Activated T-helper 17 cell treated with anti-CD3 and anti-CD28 coated beads, Interleukin-2, amount 50 U/mL, for 72 hours (primary cell): ENCODE results near the gene TNRC6C. TPM values are rescaled to one million over a fixed set of nuclear protein-coding genes. Genes with fewer than 3 reads are reported as not detected.
"Not testable (repeated sequence)": the region's sequence is repeated elsewhere in the genome, so short reads cannot be mapped to it uniquely, and the experiment has no call there.

ENCODE experiments used
- ATAC-seq: fragments of 150-1000 bp; cut with Tn5 transposase; replicated peaks from 2 replicates; pipeline ENCODE4 v1.10.0; 2021; ENCODE audit warnings: mild to moderate bottlenecking, moderate library complexity
- H3K27ac Mint-ChIP-seq: one replicate; pipeline ENCODE4 v1.8.0; 2022; ENCODE audit warnings: mixed read lengths
- H3K27me3 Mint-ChIP-seq: one replicate; pipeline ENCODE4 v1.8.0; 2022; ENCODE audit warnings: mixed read lengths
- H3K36me3 Mint-ChIP-seq: one replicate; pipeline ENCODE4 v1.8.0; 2022; ENCODE audit warnings: low read depth, mild to moderate bottlenecking, mixed read lengths
- H3K4me1 Mint-ChIP-seq: one replicate; pipeline ENCODE4 v1.8.0; 2022; ENCODE audit warnings: mixed read lengths
- H3K4me3 Mint-ChIP-seq: one replicate; pipeline ENCODE4 v1.8.0; 2022; ENCODE audit warnings: mild to moderate bottlenecking, mixed read lengths
- H3K9me3 Mint-ChIP-seq: one replicate; pipeline ENCODE4 v1.8.0; 2022; ENCODE audit warnings: mixed read lengths
- total RNA-seq, 2 donors: library from RNA; stranded (reverse); gene quantifications; one replicate each; pipeline ENCODE4 v1.2.3, GENCODE V29; 2022

TNRC6C gene
- total RNA-seq, 2 donors from 2014 or later: 15.6 to 19.1 TPM

- Mint-ChIP-seq H3K27me3 (no peaks in the 10 kb centered on the region), H3K9me3 (no peaks in the 10 kb centered on the region), H3K4me1 (peaks cover 11% of the 10 kb centered on the region), H3K27ac (peak overlapping the region; percentile 44), H3K36me3 (no peaks in the 10 kb centered on the region), H3K4me3 (no peak overlapping the region)
- ATAC-seq: no peak
These were observed 30.6 kb upstream of the TNRC6C start for GRCh38 chr17:77927777-77928518.

- peaks cover 3% of the 10 kb centered on the region for H3K27me3 Mint-ChIP-seq
- no peak for ATAC-seq
- no peak overlapping the region for H3K27ac Mint-ChIP-seq
- peaks cover 11% of the 10 kb centered on the region for H3K4me1 Mint-ChIP-seq
- H3K4me3 Mint-ChIP-seq: no peak overlapping the region
- H3K9me3 Mint-ChIP-seq: no peaks in the 10 kb centered on the region
- H3K36me3 Mint-ChIP-seq: no peaks in the 10 kb centered on the region
These were observed 29.9 kb upstream of the TNRC6C start for GRCh38 chr17:77928519-77929179.

GRCh38 chr17:77929180-77929564, 29.3 kb upstream of the TNRC6C start:
- Mint-ChIP-seq H3K27ac (peak overlapping the region; percentile 16), H3K27me3 (peaks cover 3% of the 10 kb centered on the region), H3K36me3 (no peaks in the 10 kb centered on the region), H3K4me3 (no peak overlapping the region), H3K4me1 (peaks cover 11% of the 10 kb centered on the region), H3K9me3 (no peaks in the 10 kb centered on the region)
- ATAC-seq: no peak

GRCh38 chr17:77929871-77930436, 28.5 kb upstream of the TNRC6C start:
- H3K36me3 Mint-ChIP-seq: no peaks in the 10 kb centered on the region
- H3K4me3 Mint-ChIP-seq: no peak overlapping the region
- peaks cover 11% of the 10 kb centered on the region for H3K4me1 Mint-ChIP-seq
- H3K27ac Mint-ChIP-seq: no peak overlapping the region
- no peaks in the 10 kb centered on the region for H3K9me3 Mint-ChIP-seq
- ATAC-seq: no peak
- H3K27me3 Mint-ChIP-seq: peaks cover 3% of the 10 kb centered on the region

GRCh38 chr17:77930780-77931768, 27.4 kb upstream of the TNRC6C start:
- no peaks in the 10 kb centered on the region for H3K9me3 Mint-ChIP-seq
- H3K4me3 Mint-ChIP-seq: no peak overlapping the region

GRCh38 chr17:77933777-77934398, 24.6 kb upstream of the TNRC6C start:
- Mint-ChIP-seq H3K36me3 (no peaks in the 10 kb centered on the region), H3K27me3 (peaks cover 6% of the 10 kb centered on the region), H3K4me1 (peaks cover 14% of the 10 kb centered on the region), H3K27ac (no peak overlapping the region), H3K4me3 (no peak overlapping the region), H3K9me3 (no peaks in the 10 kb centered on the region)
- no peak for ATAC-seq

More at GRCh38 chr17:77930780-77931768, 27.4 kb upstream of the TNRC6C start:
- Mint-ChIP-seq H3K27me3 (peaks cover 6% of the 10 kb centered on the region), H3K4me1 (peaks cover 15% of the 10 kb centered on the region), H3K36me3 (no peaks in the 10 kb centered on the region), H3K27ac (no peak overlapping the region)
- ATAC-seq: no peak

- ATAC-seq: no peak
These were observed 23.4 kb upstream of the TNRC6C start for GRCh38 chr17:77935121-77935571.

GRCh38 chr17:77935744-77936143, 22.8 kb upstream of the TNRC6C start:
- not testable (repeated sequence) for H3K27me3 Mint-ChIP-seq, H3K9me3 Mint-ChIP-seq, H3K36me3 Mint-ChIP-seq, H3K4me1 Mint-ChIP-seq, H3K4me3 Mint-ChIP-seq, H3K27ac Mint-ChIP-seq, ATAC-seq

More at GRCh38 chr17:77935121-77935571, 23.4 kb upstream of the TNRC6C start:
- H3K9me3 Mint-ChIP-seq: no peaks in the 10 kb centered on the region
- H3K4me3 Mint-ChIP-seq: no peak overlapping the region
- H3K36me3 Mint-ChIP-seq: no peaks in the 10 kb centered on the region
- peaks cover 6% of the 10 kb centered on the region for H3K27me3 Mint-ChIP-seq
- H3K4me1 Mint-ChIP-seq: peaks cover 4% of the 10 kb centered on the region
- H3K27ac Mint-ChIP-seq: no peak overlapping the region

- Mint-ChIP-seq H3K4me3 (no peak overlapping the region), H3K36me3 (no peaks in the 10 kb centered on the region), H3K27me3 (peaks cover 6% of the 10 kb centered on the region), H3K9me3 (no peaks in the 10 kb centered on the region), H3K4me1 (peaks cover 4% of the 10 kb centered on the region), H3K27ac (no peak overlapping the region)
- no peak for ATAC-seq
These were observed 21.6 kb upstream of the TNRC6C start for GRCh38 chr17:77936881-77937280.

- H3K4me3 Mint-ChIP-seq: no peak overlapping the region
- H3K9me3 Mint-ChIP-seq: no peaks in the 10 kb centered on the region
- H3K27ac Mint-ChIP-seq: no peak overlapping the region
- H3K36me3 Mint-ChIP-seq: no peaks in the 10 kb centered on the region
- H3K4me1 Mint-ChIP-seq: peaks cover 4% of the 10 kb centered on the region
- peaks cover 3% of the 10 kb centered on the region for H3K27me3 Mint-ChIP-seq
- ATAC-seq: no peak
These were observed 17.5 kb upstream of the TNRC6C start for GRCh38 chr17:77941004-77941403.

- ATAC-seq: no peak
- no peaks in the 10 kb centered on the region for H3K9me3 Mint-ChIP-seq
- H3K4me3 Mint-ChIP-seq: no peak overlapping the region
- H3K27me3 Mint-ChIP-seq: peaks cover 6% of the 10 kb centered on the region
- peaks cover 4% of the 10 kb centered on the region for H3K4me1 Mint-ChIP-seq
- no peak overlapping the region for H3K27ac Mint-ChIP-seq
- no peaks in the 10 kb centered on the region for H3K36me3 Mint-ChIP-seq
These were observed 16.2 kb upstream of the TNRC6C start for GRCh38 chr17:77942112-77942988.

GRCh38 chr17:77943971-77944370, 14.5 kb upstream of the TNRC6C start:
- no peaks in the 10 kb centered on the region for H3K36me3 Mint-ChIP-seq
- no peak overlapping the region for H3K27ac Mint-ChIP-seq
- H3K4me1 Mint-ChIP-seq: peaks cover 4% of the 10 kb centered on the region
- peaks cover 12% of the 10 kb centered on the region for H3K27me3 Mint-ChIP-seq
- ATAC-seq: no peak
- no peaks in the 10 kb centered on the region for H3K9me3 Mint-ChIP-seq
- no peak overlapping the region for H3K4me3 Mint-ChIP-seq
